Prostate gland (tissue), 2 donors: Measurements from ENCODE around the gene PTPN14.

ENCODE experiments used
- CTCF ChIP-seq, 4 experiments: fragments of 200-600 bp in 2 of 4; fragments of 450-650 bp in 2 of 4; sonication (generic) in 2 of 4; IDR thresholded peaks; 1 replicate in 3 of 4; 2 replicates in 1 of 4; pipeline ENCODE4 v1.5.1; 2016 to 2019; ENCODE audit warnings: antibody characterized with exemption in 4 of 4, mild to moderate bottlenecking in 2 of 4, moderate library complexity in 2 of 4
- POLR2AphosphoS5 ChIP-seq: sonication (generic); formaldehyde crosslinking; IDR thresholded peaks from one replicate; pipeline ENCODE4 v1.6.1; 2017; ENCODE audit warnings: antibody characterized with exemption

- no peak for TF ChIP-seq CTCF (IDR thresholded peaks at IDR 0.05)
- TF ChIP-seq POLR2AphosphoS5 = no peak
Measured at GRCh38 chr1:214588963-214589597, 37.7 kb upstream of the PTPN14 start.
